22Rv1 (cell line): ENCODE results near the gene PPP1R13B.

Source experiments
- CTCF ChIP-seq: fragments of 450-650 bp; IDR thresholded peaks from 2 replicates; pipeline ENCODE4 v1.5.1; 2017; ENCODE audit warnings: mild to moderate bottlenecking
- ZFX ChIP-seq: fragments of 450-650 bp; IDR thresholded peaks from 2 replicates; pipeline ENCODE4 v1.6.1; 2017; ENCODE audit warnings: antibody characterized with exemption, borderline replicate concordance

GRCh38 chr14:103859416-103860202, 12.2 kb upstream of the PPP1R13B start:
- TF ChIP-seq CTCF = no peak
- no peak for TF ChIP-seq ZFX
